Measurements from ENCODE around the gene PDZRN4. TPM values are rescaled to one million over a fixed set of nuclear protein-coding genes. Genes with fewer than 3 reads are reported as not detected.

The PDZRN4 gene
- total RNA-seq, 4 donors from 2014 or later = 22.8 to 197 (median 176) TPM

DNA sequence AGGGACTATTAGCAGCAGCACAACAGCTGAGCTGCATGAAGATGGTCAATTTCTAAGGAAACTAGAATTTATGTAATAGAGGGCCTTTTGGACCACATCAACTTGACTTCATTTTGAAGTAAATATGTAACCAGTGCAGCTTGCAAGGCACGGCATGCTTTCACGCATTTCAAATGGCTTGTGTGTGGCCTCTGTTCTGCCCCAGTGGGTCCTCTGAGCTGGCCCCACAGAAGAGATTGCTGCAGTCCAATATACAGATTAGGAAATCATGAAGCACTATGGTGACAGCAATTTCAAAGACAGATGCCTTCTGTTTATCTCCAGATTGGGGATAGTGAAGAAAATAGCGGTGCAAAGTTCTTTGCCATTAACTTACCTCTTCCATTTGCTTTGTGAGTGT lies 101.4 kb downstream of the PDZRN4 start:
- H3K27ac ChIP-seq = no peak overlapping the region
- no peaks in the 10 kb centered on the region for H3K27me3 ChIP-seq
- no peak for DNase-seq (ENCODE audit: low spot score in 2 of 2)
- no peaks in the 10 kb centered on the region for H3K9me3 ChIP-seq
- H3K36me3 ChIP-seq = no peaks in the 10 kb centered on the region
- no peak for TF ChIP-seq CTCF (IDR thresholded peaks at IDR 0.05)
- TF ChIP-seq EP300 (IDR thresholded peaks at IDR 0.05) = no peak
- no peak for TF ChIP-seq POLR2A (IDR thresholded peaks at IDR 0.05)
- H3K4me3 ChIP-seq = no peak overlapping the region
- H3K4me1 ChIP-seq = peaks cover 0 to 7% (median 6%) of the 10 kb centered on the region in 4 donors
- 88 to 92% methylated on average over 3 of the region's 3 CpGs for WGBS, 2 donors

- no peak for TF ChIP-seq POLR2A (IDR thresholded peaks at IDR 0.05)
- no peak for TF ChIP-seq CTCF (IDR thresholded peaks at IDR 0.05)
- TF ChIP-seq EP300 (IDR thresholded peaks at IDR 0.05) = no peak
- WGBS, 2 donors = 83 to 88% methylated on average over 6 of the region's 6 CpGs
- no peaks in the 10 kb centered on the region for H3K9me3 ChIP-seq
- no peak overlapping the region for H3K27ac ChIP-seq
- no peaks in the 10 kb centered on the region for H3K36me3 ChIP-seq
- no peaks in the 10 kb centered on the region for H3K27me3 ChIP-seq
- peaks cover 0 to under 1% (median under 1%) of the 10 kb centered on the region in 4 donors for H3K4me1 ChIP-seq
- no peak overlapping the region for H3K4me3 ChIP-seq
- no peak for DNase-seq (ENCODE audit: low spot score in 2 of 2)
Measured at GRCh38 chr12:41293011-41293410, 104.9 kb downstream of the PDZRN4 start.

DNA sequence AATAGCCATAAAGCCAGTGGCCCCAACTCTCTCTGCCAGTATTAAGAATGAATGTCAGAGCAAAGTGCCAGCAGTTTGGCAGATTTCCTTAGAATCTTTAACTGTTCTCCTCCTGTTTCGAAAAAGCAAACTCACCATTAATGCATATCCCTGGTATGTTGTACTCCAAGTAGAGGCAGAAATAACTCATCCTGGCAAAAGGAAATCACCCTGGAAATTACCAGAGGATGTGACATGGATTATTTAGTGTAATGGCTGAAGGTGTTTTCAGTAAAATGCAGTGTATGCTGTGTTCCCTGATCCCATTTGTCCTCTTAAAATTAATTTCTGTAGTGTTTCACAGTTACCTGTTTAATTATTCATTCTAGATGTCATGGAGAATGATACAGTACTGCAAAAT lies 105.3 kb downstream of the PDZRN4 start:
- no peaks in the 10 kb centered on the region for H3K36me3 ChIP-seq
- 95% methylated on average over 1 of the region's 1 CpG for WGBS, 2 donors
- no peak overlapping the region for H3K4me3 ChIP-seq
- no peak for DNase-seq (ENCODE audit: low spot score in 2 of 2)
- H3K27me3 ChIP-seq = no peaks in the 10 kb centered on the region
- TF ChIP-seq CTCF (IDR thresholded peaks at IDR 0.05) = no peak
- TF ChIP-seq EP300 (IDR thresholded peaks at IDR 0.05) = no peak
- TF ChIP-seq POLR2A (IDR thresholded peaks at IDR 0.05) = no peak
- H3K27ac ChIP-seq = no peak overlapping the region
- H3K4me1 ChIP-seq = no peaks in the 10 kb centered on the region
- no peaks in the 10 kb centered on the region for H3K9me3 ChIP-seq

DNA sequence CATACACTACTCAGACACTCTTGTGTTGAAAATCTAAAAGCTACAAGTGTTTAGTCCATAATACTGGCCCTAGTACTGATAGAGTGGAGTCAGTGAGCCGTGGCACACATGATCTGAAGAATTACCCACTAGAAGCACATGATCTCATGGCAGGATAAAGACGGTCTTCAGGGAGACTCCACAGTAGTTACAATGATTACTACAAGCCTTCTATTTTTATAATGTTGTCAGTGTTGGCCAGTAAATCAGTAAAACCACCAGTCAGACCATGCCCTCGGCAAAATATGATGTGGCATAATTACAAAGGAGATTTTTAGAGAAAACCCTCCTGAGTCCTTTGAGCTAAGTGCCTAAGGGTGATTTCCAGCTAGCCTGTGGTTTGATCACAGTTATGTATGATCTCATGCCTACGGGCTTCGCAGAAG lies 114.9 kb downstream of the PDZRN4 start:
- Histone ChIP-seq H3K4me3 (no peak overlapping the region), H3K27me3 (no peaks in the 10 kb centered on the region), H3K27ac (no peak overlapping the region), H3K9me3 (no peaks in the 10 kb centered on the region), H3K36me3 (no peaks in the 10 kb centered on the region), H3K4me1 (peaks cover 0 to 16% (median 0%) of the 10 kb centered on the region in 4 donors)
- no peak for DNase-seq (ENCODE audit: low spot score in 2 of 2)
- no peak for TF ChIP-seq EP300 (IDR thresholded peaks at IDR 0.05)
- TF ChIP-seq CTCF (IDR thresholded peaks at IDR 0.05) = no peak
- TF ChIP-seq POLR2A (IDR thresholded peaks at IDR 0.05) = no peak
- 61 to 79% methylated on average over 5 of the region's 5 CpGs for WGBS, 2 donors

GRCh38 chr12:41304526-41304925 lies 116.4 kb downstream of the PDZRN4 start:
- 76 to 83% methylated on average over 1 of the region's 1 CpG for WGBS, 2 donors
- Histone ChIP-seq H3K4me1 (peaks cover 0 to 7% (median 0%) of the 10 kb centered on the region in 4 donors), H3K4me3 (no peak overlapping the region), H3K27ac (no peak overlapping the region), H3K27me3 (no peaks in the 10 kb centered on the region), H3K9me3 (peaks cover 0 to 4% (median 0%) of the 10 kb centered on the region in 4 donors), H3K36me3 (no peaks in the 10 kb centered on the region)
- DNase-seq (ENCODE audit: low spot score in 2 of 2) = no peak
- TF ChIP-seq POLR2A (IDR thresholded peaks at IDR 0.05) = no peak
- no peak for TF ChIP-seq CTCF (IDR thresholded peaks at IDR 0.05)
- no peak for TF ChIP-seq EP300 (IDR thresholded peaks at IDR 0.05)

Data from tibial nerve (tissue), 4 donors.